HEK293T (cell line): Measurements from ENCODE around the gene AP3S2.

Experiments used
- CTCF ChIA-PET: fragments of 350-600 bp; formaldehyde crosslinking; extraction: SDS; loops from one replicate; lab custom pipeline; 2021; ENCODE audit warnings: antibody characterized with exemption, inconsistent platforms; lab: Yijun Ruan, JAX
- POLR2A ChIA-PET: fragments of 350-600 bp; formaldehyde crosslinking; extraction: SDS; loops from one replicate; lab custom pipeline; 2020; ENCODE audit warnings: antibody characterized with exemption, inconsistent platforms; lab: Yijun Ruan, JAX
- DNase-seq: peaks from one replicate; pipeline ENCODE4 v3.0.0; 2012; ENCODE audit warnings: mixed read lengths; ENCODE audit errors: extremely low spot score
- ARNT ChIP-seq: fragments of 450-650 bp; IDR thresholded peaks from 2 replicates; pipeline ENCODE4 v1.6.1; 2017; ENCODE audit warnings: mild to moderate bottlenecking
- BHLHE40 ChIP-seq: fragments of 450-650 bp; IDR thresholded peaks from 2 replicates; pipeline ENCODE4 v1.6.1; 2016; ENCODE audit warnings: mild to moderate bottlenecking, moderate library complexity, borderline replicate concordance
- CTBP1 ChIP-seq: fragments of 450-650 bp; IDR thresholded peaks from 2 replicates; pipeline ENCODE4 v1.6.1; 2016; ENCODE audit warnings: borderline replicate concordance
- ELF4 ChIP-seq: fragments of 450-650 bp; IDR thresholded peaks from 2 replicates; pipeline ENCODE4 v1.6.1; 2017; ENCODE audit warnings: antibody characterized with exemption
- FOXA1 ChIP-seq: fragments of 450-650 bp; IDR thresholded peaks from 2 replicates; pipeline ENCODE4 v1.6.1; 2016; ENCODE audit warnings: mild to moderate bottlenecking
- FOXK2 ChIP-seq: fragments of 450-650 bp; IDR thresholded peaks from 2 replicates; pipeline ENCODE4 v1.6.1; 2016; ENCODE audit warnings: mild to moderate bottlenecking
- FOXM1 ChIP-seq: fragments of 450-650 bp; IDR thresholded peaks from 2 replicates; pipeline ENCODE4 v1.6.1; 2017; ENCODE audit warnings: mild to moderate bottlenecking, borderline replicate concordance
- HDGF ChIP-seq: fragments of 450-650 bp; IDR thresholded peaks from 2 replicates; pipeline ENCODE4 v1.6.1; 2017; ENCODE audit warnings: antibody characterized with exemption, borderline replicate concordance
- L3MBTL2 ChIP-seq: fragments of 450-650 bp; conservative IDR thresholded peaks from 2 replicates; pipeline ENCODE4 v1.6.1; 2016; ENCODE audit warnings: mild to moderate bottlenecking
- LEF1 ChIP-seq: fragments of 450-650 bp; IDR thresholded peaks from 2 replicates; pipeline ENCODE4 v1.6.1; 2017; ENCODE audit warnings: mild to moderate bottlenecking, borderline replicate concordance
- NFRKB ChIP-seq: fragments of 450-650 bp; IDR thresholded peaks from 2 replicates; pipeline ENCODE4 v1.6.1; 2016; ENCODE audit warnings: mild to moderate bottlenecking, moderate library complexity
- SP1 ChIP-seq: fragments of 450-650 bp; IDR thresholded peaks from 2 replicates; pipeline ENCODE4 v1.6.1; 2017
- SUZ12 ChIP-seq: fragments of 450-650 bp; IDR thresholded peaks from 2 replicates; pipeline ENCODE4 v1.6.1; 2016; ENCODE audit warnings: mild to moderate bottlenecking
- TARDBP ChIP-seq: fragments of 450-650 bp; IDR thresholded peaks from 2 replicates; pipeline ENCODE4 v1.6.1; 2016
- ZNF384 ChIP-seq: fragments of 450-650 bp; IDR thresholded peaks from 2 replicates; pipeline ENCODE4 v1.6.1; 2016
- TF ChIP-seq, protein P1 (sequence below): fragments of 450-650 bp; IDR thresholded peaks from 2 replicates; pipeline ENCODE4 v1.6.1; 2016

Gene AP3S2

DNA sequence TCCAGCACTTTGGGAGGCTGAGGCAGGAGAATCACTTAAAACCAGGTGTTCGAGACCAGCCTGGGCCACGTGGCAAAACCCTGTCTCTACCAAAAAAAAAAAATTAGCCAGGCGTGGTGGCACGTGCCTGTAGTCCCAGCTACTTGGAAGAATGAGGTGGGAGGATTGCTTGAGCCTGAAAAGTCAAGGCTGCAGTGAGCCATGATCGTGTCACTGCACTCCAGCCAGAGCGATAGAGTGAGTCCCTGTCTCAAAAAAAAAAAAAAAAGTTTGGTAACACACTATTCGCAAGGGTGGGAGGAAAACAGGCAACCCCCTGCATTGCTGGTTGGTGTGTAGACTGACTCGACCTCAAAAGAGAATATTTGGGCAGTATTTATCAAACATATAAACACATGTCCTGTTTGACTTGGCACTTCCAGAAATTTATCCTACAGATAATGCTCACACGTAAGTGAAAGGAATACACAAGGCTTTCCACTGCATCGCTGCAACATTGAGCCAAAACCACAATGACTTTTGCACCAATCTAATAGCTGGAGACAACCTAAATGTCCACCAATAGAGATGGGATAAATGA is 76.0 kb downstream of the AP3S2 start:
- ChIA-PET POLR2A (no interaction called here), CTCF (interaction anchor here (0.7 kb wide), 1 partner anchor 45 kb away, joined by 5 read pairs; no protein-coding TSS in a partner anchor)
- TF ChIP-seq NFRKB (no peak), SP1 (no peak), L3MBTL2 (no peak), SUZ12 (no peak)
- no peak for DNase-seq

DNA sequence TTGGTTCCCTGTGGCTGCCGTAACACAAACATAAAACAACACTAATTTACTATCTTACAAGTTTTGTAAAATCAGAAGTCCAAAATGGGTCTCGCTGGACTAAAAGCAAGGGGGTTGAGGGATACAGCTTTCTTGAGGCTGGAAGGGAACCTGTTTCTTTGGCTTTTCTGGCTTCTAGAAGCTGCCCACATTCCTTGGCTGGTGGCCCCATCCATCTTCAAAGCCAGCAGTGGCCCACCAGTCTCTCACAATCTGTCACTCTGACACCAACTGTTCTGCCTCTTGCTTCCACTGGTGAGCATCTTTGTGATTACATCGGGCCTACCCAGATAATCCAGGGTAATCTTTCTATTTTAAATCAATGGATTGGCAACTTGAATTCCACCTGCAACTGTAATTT is 78.0 kb downstream of the AP3S2 start:
- ChIA-PET CTCF (no interaction called here), POLR2A (no interaction called here)
- no peak for DNase-seq
- TF ChIP-seq SP1 (no peak), CTBP1 (no peak)

DNA sequence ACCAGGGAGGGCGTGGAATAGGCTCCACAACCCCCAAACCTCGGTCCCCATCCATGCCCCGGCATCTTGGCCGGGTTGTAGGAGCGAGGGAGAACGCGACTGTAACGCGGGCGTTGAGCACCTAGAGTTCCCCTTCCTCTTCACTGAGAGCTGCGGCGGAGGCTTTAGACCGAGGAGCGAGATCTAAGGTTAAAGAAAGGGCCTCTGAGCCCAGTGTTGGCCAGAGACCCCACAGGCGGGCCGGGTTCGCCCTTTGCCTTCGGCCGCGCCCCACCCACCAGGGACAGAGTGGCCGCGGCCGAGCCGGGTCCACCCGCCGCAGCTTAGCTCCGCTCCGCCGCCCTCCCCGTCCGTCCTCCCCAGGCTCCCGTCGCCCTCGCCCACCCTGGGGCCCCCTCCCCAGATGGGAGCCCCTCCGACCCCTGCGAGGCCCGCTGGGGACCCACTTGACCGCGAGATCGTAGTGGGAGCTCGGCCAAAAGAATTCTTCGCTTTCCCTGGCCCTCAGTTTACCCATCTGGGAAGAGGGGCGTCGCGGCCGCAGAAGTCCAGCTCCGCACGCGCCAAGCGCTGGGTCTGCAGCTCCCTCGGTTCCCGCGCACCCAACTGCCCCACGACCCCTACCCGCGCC is 79.6 kb downstream of the AP3S2 start:
- ChIA-PET CTCF (no interaction called here), POLR2A (no interaction called here)
- no peak for TF ChIP-seq SP1
- TF ChIP-seq FOXK2 = no peak
- TF ChIP-seq ARNT = no peak
- DNase-seq = no peak

DNA sequence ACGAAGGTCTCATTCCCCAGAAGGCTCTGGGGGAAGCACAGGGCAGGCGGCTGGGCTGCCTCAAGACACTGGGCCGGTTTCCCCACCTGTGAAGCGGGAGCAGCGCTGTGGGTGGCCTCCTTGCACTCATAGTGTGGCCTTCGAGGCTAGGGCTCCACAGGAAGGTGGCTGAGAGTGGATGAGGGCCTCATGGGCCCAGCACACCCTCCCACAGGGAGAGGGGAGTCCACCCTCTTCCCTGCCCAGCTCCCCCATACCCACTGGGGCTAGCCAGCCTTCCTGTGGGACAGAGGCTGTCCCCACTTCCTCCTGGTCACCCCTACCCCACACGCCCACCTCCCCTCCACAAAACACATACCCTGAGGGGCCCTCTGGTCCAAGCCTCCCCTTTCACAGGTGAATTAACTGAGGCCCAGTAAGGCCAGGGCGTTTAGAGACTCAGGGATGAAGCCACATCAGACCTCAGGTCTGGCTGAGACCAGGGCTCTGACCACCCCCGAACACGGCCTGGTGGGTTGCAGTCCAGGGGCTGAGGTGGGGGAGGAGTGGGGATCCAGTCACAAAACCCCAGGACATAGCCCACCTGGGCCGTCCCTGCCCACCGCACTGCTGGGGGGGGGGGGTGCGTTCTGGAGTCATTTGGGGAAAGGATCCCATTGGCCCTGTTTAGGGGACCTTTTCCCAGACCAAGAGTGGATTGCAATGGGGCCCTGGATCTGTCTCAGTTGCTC is 80.2 kb downstream of the AP3S2 start:
- no peak for DNase-seq
- ChIA-PET POLR2A (no interaction called here), CTCF (no interaction called here)
- TF ChIP-seq ARNT (no peak), ZNF384 (no peak), NFRKB (no peak), SP1 (no peak), ELF4 (no peak), FOXM1 (no peak), FOXK2 (no peak), SUZ12 (no peak), TARDBP (no peak), L3MBTL2 (no peak)
- TF ChIP-seq, protein P1, sequence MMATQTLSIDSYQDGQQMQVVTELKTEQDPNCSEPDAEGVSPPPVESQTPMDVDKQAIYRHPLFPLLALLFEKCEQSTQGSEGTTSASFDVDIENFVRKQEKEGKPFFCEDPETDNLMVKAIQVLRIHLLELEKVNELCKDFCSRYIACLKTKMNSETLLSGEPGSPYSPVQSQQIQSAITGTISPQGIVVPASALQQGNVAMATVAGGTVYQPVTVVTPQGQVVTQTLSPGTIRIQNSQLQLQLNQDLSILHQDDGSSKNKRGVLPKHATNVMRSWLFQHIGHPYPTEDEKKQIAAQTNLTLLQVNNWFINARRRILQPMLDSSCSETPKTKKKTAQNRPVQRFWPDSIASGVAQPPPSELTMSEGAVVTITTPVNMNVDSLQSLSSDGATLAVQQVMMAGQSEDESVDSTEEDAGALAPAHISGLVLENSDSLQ = no peak

DNA sequence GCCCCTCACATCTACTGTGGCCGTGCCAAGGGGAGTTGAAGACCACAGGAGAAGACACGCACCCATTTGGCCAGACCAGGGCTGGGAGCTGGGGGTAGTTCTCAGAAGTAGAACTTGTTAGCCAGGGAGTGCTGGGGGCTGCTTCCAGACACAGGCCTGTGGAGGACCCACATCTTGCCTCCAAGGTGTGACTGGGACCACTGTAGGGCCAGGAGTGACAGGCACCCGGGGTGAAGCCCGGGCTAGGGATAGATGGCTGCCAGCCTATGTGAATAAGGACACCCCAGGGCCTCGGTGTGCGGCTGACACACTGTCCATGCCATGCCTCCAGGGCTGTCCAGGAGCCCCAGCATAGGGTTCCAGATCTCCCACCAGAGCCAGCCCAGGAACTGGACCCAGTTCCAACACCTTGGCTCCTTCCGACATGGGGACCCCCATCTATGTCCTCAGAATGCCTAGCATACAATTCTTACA is 80.9 kb downstream of the AP3S2 start:
- no peak for DNase-seq
- TF ChIP-seq L3MBTL2 (no peak), ARNT (no peak), HDGF (no peak), TARDBP (no peak), SUZ12 (no peak), CTBP1 (no peak), FOXA1 (no peak), ZNF384 (no peak), SP1 (no peak), FOXM1 (no peak), BHLHE40 (no peak)
- ChIA-PET POLR2A (no interaction called here), CTCF (no interaction called here)

DNA sequence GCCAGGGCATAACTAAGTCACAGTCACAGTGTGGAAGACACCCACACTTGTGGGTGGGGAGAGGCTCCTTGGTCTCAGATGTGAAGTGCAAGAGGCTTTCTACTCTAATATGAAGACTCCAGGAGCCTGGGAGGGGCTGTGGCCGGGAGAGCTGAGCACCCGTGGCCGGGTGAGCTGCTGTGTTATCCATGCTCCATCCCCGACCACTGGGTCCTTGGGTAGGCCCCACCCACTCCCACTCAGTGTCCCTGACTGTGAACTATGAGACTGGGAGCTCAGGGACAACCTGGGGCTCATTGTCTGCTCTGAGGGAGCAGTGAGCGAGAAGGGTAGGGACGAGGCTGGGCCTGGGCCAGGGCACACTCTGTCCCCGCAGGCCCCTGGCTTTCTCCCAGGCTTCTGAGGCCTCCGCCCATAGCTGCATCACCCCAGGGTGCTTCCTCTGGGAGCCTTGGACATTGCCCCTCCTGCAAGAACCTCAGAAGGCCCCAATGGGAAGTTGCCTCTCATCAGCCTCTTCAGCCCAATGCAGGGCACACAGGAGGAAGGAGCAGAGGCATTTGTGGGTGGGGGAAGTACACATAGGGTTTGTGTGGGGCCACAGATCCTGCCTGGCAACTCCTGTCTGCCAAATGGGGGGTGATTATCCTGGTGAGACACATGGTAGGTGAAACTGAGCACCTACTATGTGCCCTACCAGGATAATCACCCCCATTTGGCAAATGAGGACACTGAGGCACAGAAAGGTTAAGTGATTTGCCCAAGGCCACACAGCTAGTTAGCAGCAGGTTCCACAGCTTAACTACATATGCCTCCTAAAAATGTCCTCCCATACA is 81.6 kb downstream of the AP3S2 start:
- TF ChIP-seq ARNT (no peak), NFRKB (no peak), ZNF384 (no peak), LEF1 (no peak), SUZ12 (no peak), HDGF (no peak), TARDBP (no peak), BHLHE40 (no peak), FOXK2 (no peak), SP1 (no peak), FOXM1 (no peak), ELF4 (no peak), L3MBTL2 (no peak), FOXA1 (no peak), CTBP1 (no peak)
- TF ChIP-seq, protein P1 = no peak
- ChIA-PET CTCF (no interaction called here), POLR2A (no interaction called here)
- DNase-seq = no peak
